Tibial nerve (tissue), 4 donors: ENCODE results near the gene INF2. TPM values are rescaled to one million over a fixed set of nuclear protein-coding genes. Genes with fewer than 3 reads are reported as not detected.

Source experiments
- DNase-seq, 2 donors: peaks; one replicate each; pipeline ENCODE4 v3.0.0-alpha.2; 2019; ENCODE audit warnings: low spot score in 2 of 2
- H3K27ac ChIP-seq, 4 donors: fragments of 200-600 bp; sonication (generic) in 3 of 4; one replicate each; pipeline ENCODE4 v1.5.1; 2017 to 2019; ENCODE audit warnings: mild to moderate bottlenecking in 1 of 4
- H3K27me3 ChIP-seq, 2 donors: fragments of 200-600 bp; sonication (generic) in 1 of 2; one replicate each; pipeline versions ENCODE4 v1.5.1 to v1.6.0; 2017 to 2019
- H3K36me3 ChIP-seq, 3 donors: fragments of 200-600 bp; sonication (generic); one replicate each; pipeline ENCODE4 v1.5.1; 2018 to 2019
- H3K4me1 ChIP-seq, 4 donors: fragments of 200-600 bp; sonication (generic) in 3 of 4; one replicate each; pipeline ENCODE4 v1.5.1; 2017 to 2019
- H3K4me3 ChIP-seq, 4 donors: fragments of 200-600 bp; sonication (generic) in 3 of 4; one replicate each; pipeline ENCODE4 v1.5.1; 2017 to 2019; ENCODE audit warnings: mild to moderate bottlenecking in 1 of 4, moderate library complexity in 1 of 4
- H3K9me3 ChIP-seq, 4 donors: fragments of 200-600 bp; sonication (generic) in 3 of 4; one replicate each; pipeline ENCODE4 v1.5.1; 2017 to 2019
- EP300 ChIP-seq, 2 donors: sonication (generic); formaldehyde crosslinking; IDR thresholded peaks; one replicate each; pipeline ENCODE4 v1.6.1; 2017; ENCODE audit warnings: antibody characterized with exemption in 2 of 2, mild to moderate bottlenecking in 1 of 2
- POLR2A ChIP-seq, 2 donors: fragments of 450-650 bp; IDR thresholded peaks; one replicate each; pipeline ENCODE4 v1.6.1; 2017; ENCODE audit warnings: antibody characterized with exemption in 2 of 2, mild to moderate bottlenecking in 2 of 2, moderate library complexity in 2 of 2
- WGBS, 2 donors: methylation state at CpG; one replicate each; pipeline ENCODE4 v1.1.5; 2018; 5-methylcytosine and 5-hydroxymethylcytosine counted together
- total RNA-seq, 4 donors: library from RNA; depleted of rRNA; stranded (reverse); fragments of >200 nt; gene quantifications; one replicate each; pipeline ENCODE4 v1.1.0, GENCODE V29; 2016
- TF ChIP-seq, protein P1 (sequence below), 5 experiments: fragments of 200-600 bp in 3 of 5; fragments of 450-650 bp in 2 of 5; sonication (generic) in 3 of 5; IDR thresholded peaks; one replicate each; pipeline ENCODE4 v1.5.1; 2016 to 2019; ENCODE audit warnings: antibody characterized with exemption in 5 of 5, mild to moderate bottlenecking in 3 of 5, moderate library complexity in 2 of 5

The INF2 gene
- total RNA-seq, 4 donors from 2014 or later: 217 to 256 (median 239) TPM

DNA sequence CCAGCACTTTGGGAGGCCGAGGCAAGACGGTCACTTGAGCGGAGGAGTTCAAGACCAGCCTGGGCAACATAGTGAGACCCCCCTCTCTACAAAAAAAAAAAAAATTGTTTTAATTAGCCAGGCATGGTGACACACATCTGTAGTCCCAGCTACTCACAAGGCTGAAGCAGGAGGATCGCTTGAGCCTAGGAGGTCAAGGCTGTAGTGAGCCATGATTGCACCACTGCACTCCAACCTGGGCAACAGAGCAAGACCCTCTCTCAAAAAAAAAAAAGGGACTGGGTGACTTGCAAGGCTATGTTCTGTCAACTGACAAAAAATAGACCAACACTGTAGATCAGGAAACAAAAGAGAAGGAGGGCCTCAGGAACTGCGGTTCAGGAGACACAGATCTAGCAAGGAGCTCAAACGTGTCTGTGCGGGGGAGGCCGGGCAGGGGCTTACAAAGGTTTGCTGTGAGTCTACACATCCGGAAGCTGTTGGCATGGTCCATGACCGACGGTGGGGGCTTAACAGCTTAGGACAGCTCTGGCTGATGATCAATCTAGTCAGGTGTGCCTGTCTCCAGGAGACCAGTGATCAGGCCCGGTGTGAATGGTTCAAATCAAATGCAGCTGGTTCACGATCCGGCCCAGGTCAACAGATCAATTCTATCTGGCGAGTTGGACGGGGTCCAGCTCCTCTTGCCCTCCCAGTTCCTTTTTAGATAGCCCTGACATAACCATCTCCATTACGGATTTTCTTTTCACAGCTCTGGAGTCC is 31.7 kb upstream of the INF2 start:
- Histone ChIP-seq H3K36me3 (no peaks in the 10 kb centered on the region), H3K9me3 (peaks cover 0 to 7% (median 0%) of the 10 kb centered on the region in 4 donors), H3K4me3 (no peak overlapping the region), H3K27me3 (peaks cover 0 to 13% of the 10 kb centered on the region in 2 donors), H3K4me1 (peaks cover 0 to 24% (median 11%) of the 10 kb centered on the region in 4 donors), H3K27ac (peak overlapping the region in 1 of 4 donors; percentile 71)
- TF ChIP-seq, protein P1, sequence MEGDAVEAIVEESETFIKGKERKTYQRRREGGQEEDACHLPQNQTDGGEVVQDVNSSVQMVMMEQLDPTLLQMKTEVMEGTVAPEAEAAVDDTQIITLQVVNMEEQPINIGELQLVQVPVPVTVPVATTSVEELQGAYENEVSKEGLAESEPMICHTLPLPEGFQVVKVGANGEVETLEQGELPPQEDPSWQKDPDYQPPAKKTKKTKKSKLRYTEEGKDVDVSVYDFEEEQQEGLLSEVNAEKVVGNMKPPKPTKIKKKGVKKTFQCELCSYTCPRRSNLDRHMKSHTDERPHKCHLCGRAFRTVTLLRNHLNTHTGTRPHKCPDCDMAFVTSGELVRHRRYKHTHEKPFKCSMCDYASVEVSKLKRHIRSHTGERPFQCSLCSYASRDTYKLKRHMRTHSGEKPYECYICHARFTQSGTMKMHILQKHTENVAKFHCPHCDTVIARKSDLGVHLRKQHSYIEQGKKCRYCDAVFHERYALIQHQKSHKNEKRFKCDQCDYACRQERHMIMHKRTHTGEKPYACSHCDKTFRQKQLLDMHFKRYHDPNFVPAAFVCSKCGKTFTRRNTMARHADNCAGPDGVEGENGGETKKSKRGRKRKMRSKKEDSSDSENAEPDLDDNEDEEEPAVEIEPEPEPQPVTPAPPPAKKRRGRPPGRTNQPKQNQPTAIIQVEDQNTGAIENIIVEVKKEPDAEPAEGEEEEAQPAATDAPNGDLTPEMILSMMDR (IDR thresholded peaks at IDR 0.05): no peak
- 68 to 72% methylated on average over 17 of the region's 17 CpGs for WGBS, 2 donors
- no peak for DNase-seq

GRCh38 chr14:104658325-104658712 is 31.1 kb upstream of the INF2 start:
- H3K27me3 ChIP-seq: peaks cover 0 to 13% of the 10 kb centered on the region in 2 donors
- no peak for DNase-seq
- H3K36me3 ChIP-seq: no peaks in the 10 kb centered on the region
- TF ChIP-seq EP300 (IDR thresholded peaks at IDR 0.05): no peak
- peaks cover 0 to 24% (median 11%) of the 10 kb centered on the region in 4 donors for H3K4me1 ChIP-seq
- WGBS, 2 donors: 93 to 96% methylated on average over 15 of the region's 15 CpGs
- H3K9me3 ChIP-seq: peaks cover 0 to 7% (median 0%) of the 10 kb centered on the region in 4 donors
- no peak overlapping the region for H3K4me3 ChIP-seq
- peak overlapping the region in 1 of 4 donors; percentile 71 for H3K27ac ChIP-seq

GRCh38 chr14:104659146-104659545 is 30.3 kb upstream of the INF2 start:
- no peak for DNase-seq
- H3K9me3 ChIP-seq: peaks cover 0 to 7% (median 0%) of the 10 kb centered on the region in 4 donors
- H3K4me1 ChIP-seq: peaks cover 0 to 24% (median 11%) of the 10 kb centered on the region in 4 donors
- peak overlapping the region in 1 of 4 donors; percentile 71 for H3K27ac ChIP-seq
- H3K27me3 ChIP-seq: peaks cover 0 to 13% of the 10 kb centered on the region in 2 donors
- H3K36me3 ChIP-seq: no peaks in the 10 kb centered on the region
- H3K4me3 ChIP-seq: no peak overlapping the region
- WGBS, 2 donors: 79 to 84% methylated on average over 5 of the region's 5 CpGs
- TF ChIP-seq EP300 (IDR thresholded peaks at IDR 0.05) (no peak), POLR2A (IDR thresholded peaks at IDR 0.05) (no peak)
- TF ChIP-seq, protein P1 (IDR thresholded peaks at IDR 0.05): no peak

- TF ChIP-seq, protein P1 (IDR thresholded peaks at IDR 0.05): no peak
- no peak for TF ChIP-seq EP300 (IDR thresholded peaks at IDR 0.05)
- TF ChIP-seq POLR2A (IDR thresholded peaks at IDR 0.05): no peak
- Histone ChIP-seq H3K9me3 (peaks cover 0 to 7% (median 0%) of the 10 kb centered on the region in 4 donors), H3K4me1 (peaks cover 0 to 24% (median 11%) of the 10 kb centered on the region in 4 donors), H3K27me3 (peaks cover 0 to 13% of the 10 kb centered on the region in 2 donors), H3K27ac (peak overlapping the region in 1 of 4 donors; percentile 70), H3K4me3 (no peak overlapping the region), H3K36me3 (no peaks in the 10 kb centered on the region)
- DNase-seq: no peak
- WGBS, 2 donors: 37 to 56% methylated on average over 12 to 39 of the region's 43 CpGs
These were observed 29.5 kb upstream of the INF2 start for GRCh38 chr14:104659764-104660523.

DNA sequence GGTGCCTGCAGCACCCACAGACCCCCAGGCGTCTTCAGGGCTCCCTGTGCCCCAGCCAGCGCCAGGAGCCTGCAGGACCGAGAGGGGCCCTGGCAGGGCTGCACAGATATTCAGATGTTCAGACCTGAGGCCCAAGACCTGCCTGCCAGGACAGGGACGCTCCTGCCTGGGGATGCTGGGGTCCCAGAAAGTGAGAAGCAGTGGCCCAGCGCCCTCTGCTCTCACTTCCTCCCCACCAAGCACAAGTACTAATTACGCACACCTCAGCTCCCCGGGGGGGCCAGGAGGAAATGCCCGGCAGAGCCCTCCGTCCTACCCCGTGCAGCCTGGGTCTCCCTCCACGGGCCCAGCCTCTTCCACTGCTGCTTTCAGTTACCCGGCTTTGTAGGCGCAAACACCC is 28.8 kb upstream of the INF2 start:
- DNase-seq: no peak
- no peaks in the 10 kb centered on the region for H3K36me3 ChIP-seq
- H3K4me3 ChIP-seq: no peak overlapping the region
- no peak for TF ChIP-seq EP300 (IDR thresholded peaks at IDR 0.05)
- TF ChIP-seq POLR2A (IDR thresholded peaks at IDR 0.05): no peak
- TF ChIP-seq, protein P1 (IDR thresholded peaks at IDR 0.05): no peak
- 67 to 85% methylated on average over 12 to 13 of the region's 13 CpGs for WGBS, 2 donors
- peak overlapping the region in 1 of 4 donors; percentile 70 for H3K27ac ChIP-seq
- peaks cover 0 to 28% (median 15%) of the 10 kb centered on the region in 4 donors for H3K4me1 ChIP-seq
- peaks cover 0 to 7% (median 0%) of the 10 kb centered on the region in 4 donors for H3K9me3 ChIP-seq
- peaks cover 0 to 13% of the 10 kb centered on the region in 2 donors for H3K27me3 ChIP-seq
